Esophagus muscularis mucosa (tissue), 4 donors: ENCODE data around the gene CTIF.

Source experiments
- EP300 ChIP-seq: sonication (generic); formaldehyde crosslinking; IDR thresholded peaks from one replicate; pipeline ENCODE4 v1.6.1; 2017; ENCODE audit warnings: antibody characterized with exemption
- POLR2A ChIP-seq: fragments of 450-650 bp; IDR thresholded peaks from one replicate; pipeline ENCODE4 v1.6.1; 2017; ENCODE audit warnings: antibody characterized with exemption, moderate library complexity, mild to moderate bottlenecking, low read depth
- POLR2AphosphoS5 ChIP-seq, 2 donors: sonication (generic); formaldehyde crosslinking; IDR thresholded peaks; one replicate each; pipeline ENCODE4 v1.6.1; 2017; ENCODE audit warnings: antibody characterized with exemption in 2 of 2
- TF ChIP-seq, protein P1 (sequence below), 3 experiments: fragments of 200-600 bp in 2 of 3; fragments of 450-650 bp in 1 of 3; sonication (generic) in 2 of 3; IDR thresholded peaks; one replicate each; pipeline ENCODE4 v1.5.1; 2017 to 2019; ENCODE audit warnings: antibody characterized with exemption in 3 of 3, mild to moderate bottlenecking in 2 of 3, moderate library complexity in 1 of 3

DNA sequence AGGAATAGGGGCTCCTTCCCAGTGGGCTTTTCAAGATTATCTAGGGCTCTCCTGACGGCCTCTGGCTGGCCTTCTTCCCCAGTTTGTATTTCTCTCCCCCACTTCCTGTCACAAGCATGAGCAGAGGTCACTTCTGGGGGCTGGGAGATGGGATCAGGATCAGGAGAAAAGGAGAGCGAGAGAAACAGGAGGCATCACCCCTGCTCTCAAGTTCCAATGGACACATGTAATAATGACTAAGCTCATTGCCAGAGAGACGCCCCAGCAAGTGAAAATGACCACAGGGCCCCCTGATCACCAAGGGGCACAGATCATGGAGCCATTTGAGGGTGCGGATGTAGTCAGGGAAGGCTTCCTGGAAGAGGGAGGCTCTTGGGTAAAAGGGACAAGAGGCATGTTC, 319.8 kb downstream of the CTIF start:
- TF ChIP-seq, protein P1, sequence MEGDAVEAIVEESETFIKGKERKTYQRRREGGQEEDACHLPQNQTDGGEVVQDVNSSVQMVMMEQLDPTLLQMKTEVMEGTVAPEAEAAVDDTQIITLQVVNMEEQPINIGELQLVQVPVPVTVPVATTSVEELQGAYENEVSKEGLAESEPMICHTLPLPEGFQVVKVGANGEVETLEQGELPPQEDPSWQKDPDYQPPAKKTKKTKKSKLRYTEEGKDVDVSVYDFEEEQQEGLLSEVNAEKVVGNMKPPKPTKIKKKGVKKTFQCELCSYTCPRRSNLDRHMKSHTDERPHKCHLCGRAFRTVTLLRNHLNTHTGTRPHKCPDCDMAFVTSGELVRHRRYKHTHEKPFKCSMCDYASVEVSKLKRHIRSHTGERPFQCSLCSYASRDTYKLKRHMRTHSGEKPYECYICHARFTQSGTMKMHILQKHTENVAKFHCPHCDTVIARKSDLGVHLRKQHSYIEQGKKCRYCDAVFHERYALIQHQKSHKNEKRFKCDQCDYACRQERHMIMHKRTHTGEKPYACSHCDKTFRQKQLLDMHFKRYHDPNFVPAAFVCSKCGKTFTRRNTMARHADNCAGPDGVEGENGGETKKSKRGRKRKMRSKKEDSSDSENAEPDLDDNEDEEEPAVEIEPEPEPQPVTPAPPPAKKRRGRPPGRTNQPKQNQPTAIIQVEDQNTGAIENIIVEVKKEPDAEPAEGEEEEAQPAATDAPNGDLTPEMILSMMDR (IDR thresholded peaks at IDR 0.05) = no peak
- TF ChIP-seq POLR2A (no peak), EP300 (no peak), POLR2AphosphoS5 (IDR thresholded peaks at IDR 0.05) (no peak)
